IgD-negative memory B cell (primary cell): ENCODE results near the gene GAS7. TPM values are rescaled to one million over a fixed set of nuclear protein-coding genes. Genes with fewer than 3 reads are reported as not detected.

ENCODE experiments used
- H3K27ac Mint-ChIP-seq, 3 donors: one replicate each; pipeline ENCODE4 v1.8.0; 2020 to 2022; ENCODE audit warnings: mild to moderate bottlenecking in 3 of 3, mixed read lengths in 3 of 3, moderate library complexity in 1 of 3
- H3K27me3 Mint-ChIP-seq: one replicate; pipeline ENCODE4 v1.8.0; 2021; ENCODE audit warnings: mixed read lengths
- H3K36me3 Mint-ChIP-seq: one replicate; pipeline ENCODE4 v1.8.0; 2020; ENCODE audit warnings: mild to moderate bottlenecking, mixed read lengths
- H3K4me1 Mint-ChIP-seq, 3 donors: one replicate each; pipeline ENCODE4 v1.8.0; 2020 to 2022; ENCODE audit warnings: mixed read lengths in 3 of 3, mild to moderate bottlenecking in 1 of 3
- H3K4me3 Mint-ChIP-seq, 4 donors: one replicate each; pipeline ENCODE4 v1.8.0; 2020 to 2022; ENCODE audit warnings: mild to moderate bottlenecking in 4 of 4, mixed read lengths in 4 of 4, moderate library complexity in 3 of 4
- H3K9me3 Mint-ChIP-seq, 3 donors: one replicate each; pipeline ENCODE4 v1.8.0; 2020 to 2021; ENCODE audit warnings: mixed read lengths in 3 of 3, mild to moderate bottlenecking in 1 of 3
- polyA plus RNA-seq: library from polyadenylated mRNA; unstranded; fragments of 300-500 nt; fragmentation: Illumina TruSeq; gene quantifications from one replicate; pipeline ENCODE4 v1.2.3, GENCODE V29; 2021

GAS7 gene
- polyA plus RNA-seq, 1 donor from 2014 or later = 1.7 TPM

DNA sequence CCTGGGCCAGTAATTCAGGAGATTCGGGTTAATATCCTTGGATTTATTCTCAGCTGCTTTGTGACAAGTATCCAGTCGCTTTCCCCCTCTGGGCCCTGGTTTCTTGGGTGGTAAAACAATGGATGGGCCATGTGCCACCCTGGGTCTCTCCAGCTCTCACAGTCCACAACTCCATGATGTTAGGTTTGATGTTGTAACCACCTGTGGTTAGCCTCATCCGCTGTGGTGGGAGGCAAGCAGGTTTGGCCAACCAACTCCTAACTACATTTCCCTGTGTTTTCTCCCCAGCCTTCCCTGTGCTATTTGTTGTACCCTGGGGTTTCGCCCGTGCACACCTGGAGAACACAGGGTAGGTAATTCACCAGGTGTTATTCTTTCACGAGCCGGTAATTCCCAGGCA, 337.6 kb downstream of the GAS7 start:
- H3K4me1 Mint-ChIP-seq = no peaks in the 10 kb centered on the region
- peaks cover 3 to 11% (median 10%) of the 10 kb centered on the region in 3 donors for H3K9me3 Mint-ChIP-seq
- no peak overlapping the region for H3K27ac Mint-ChIP-seq
- H3K4me3 Mint-ChIP-seq = no peak overlapping the region
- peaks cover 2% of the 10 kb centered on the region for H3K36me3 Mint-ChIP-seq
- no peaks in the 10 kb centered on the region for H3K27me3 Mint-ChIP-seq

Other genes with a start within 250 kb of the GAS7 start
- not detected for gene MYH13, start 174.4 kb upstream of the GAS7 start, polyA plus RNA-seq
- not detected for gene MYH8, start 223.3 kb upstream of the GAS7 start, polyA plus RNA-seq